GM23338 (cell line): Measurements from ENCODE around the gene TTC28. TPM values are rescaled to one million over a fixed set of nuclear protein-coding genes. Genes with fewer than 3 reads are reported as not detected.

Experiments
- ATAC-seq: fragments of 200-7000 bp; cut with Tn5 transposase; 3 replicates; pipeline ENCODE4 v1.9.1; 2020
- DNase-seq: peaks from one replicate; pipeline ENCODE4 v3.0.0-alpha.2; 2015; ENCODE audit warnings: low spot score
- H2AFZ ChIP-seq: fragments of 200-600 bp; sonication (generic); 2 replicates; pipeline ENCODE4 v1.8.0; 2016; ENCODE audit warnings: antibody characterized with exemption, mild to moderate bottlenecking, moderate library complexity
- H3F3A ChIP-seq: fragments of 200-600 bp; sonication (generic); replicated peaks from 2 replicates; pipeline ENCODE4 v1.8.0; 2017; ENCODE audit warnings: antibody characterized with exemption, mixed run types, low read depth
- H3K27ac ChIP-seq: fragments of 200-600 bp; sonication (generic); 2 replicates; pipeline ENCODE4 v1.6.1; 2016; ENCODE audit warnings: low read depth
- H3K27me3 ChIP-seq: fragments of 200-600 bp; sonication (generic); 2 replicates; pipeline ENCODE4 v1.8.0; 2016; ENCODE audit warnings: mild to moderate bottlenecking, mixed run types, moderate library complexity; ENCODE audit not compliant: insufficient read depth
- H3K36me3 ChIP-seq: fragments of 200-600 bp; sonication (generic); 2 replicates; pipeline ENCODE4 v1.8.0; 2016; ENCODE audit warnings: mild to moderate bottlenecking; ENCODE audit not compliant: insufficient read depth
- H3K4me1 ChIP-seq: fragments of 200-600 bp; sonication (generic); 2 replicates; pipeline ENCODE4 v1.8.0; 2016; ENCODE audit warnings: mild to moderate bottlenecking, moderate library complexity; ENCODE audit not compliant: insufficient read depth
- H3K4me2 ChIP-seq: fragments of 200-600 bp; sonication (generic); 2 replicates; pipeline ENCODE4 v1.7.1; 2017; ENCODE audit warnings: mixed run types
- H3K4me3 ChIP-seq: fragments of 200-600 bp; sonication (generic); 2 replicates; pipeline ENCODE4 v1.6.1; 2016; ENCODE audit warnings: mixed run types
- H3K79me2 ChIP-seq: fragments of 200-600 bp; sonication (generic); replicated peaks from 2 replicates; pipeline ENCODE4 v1.8.0; 2017; ENCODE audit warnings: mild to moderate bottlenecking; ENCODE audit not compliant: insufficient read depth
- H3K9me2 ChIP-seq: fragments of 200-600 bp; sonication (generic); 2 replicates; pipeline ENCODE4 v1.8.0; 2017; ENCODE audit not compliant: insufficient read depth
- H4K20me1 ChIP-seq: fragments of 200-600 bp; sonication (generic); replicated peaks from 2 replicates; pipeline ENCODE4 v1.8.0; 2017; ENCODE audit warnings: mild to moderate bottlenecking; ENCODE audit not compliant: insufficient read depth
- H3K27ac Mint-ChIP-seq: 2 replicates; pipeline ENCODE4 v1.8.0; 2020; ENCODE audit warnings: inconsistent platforms, mild to moderate bottlenecking, moderate library complexity, mixed read lengths
- H3K27me3 Mint-ChIP-seq: 3 replicates; pipeline ENCODE4 v1.8.0; 2022; ENCODE audit warnings: low read depth, mild to moderate bottlenecking, moderate library complexity, mixed read lengths, inconsistent platforms; ENCODE audit not compliant: insufficient read depth, poor library complexity
- H3K36me3 Mint-ChIP-seq: 3 replicates; pipeline ENCODE4 v1.8.0; 2021; ENCODE audit warnings: low read depth, mild to moderate bottlenecking, inconsistent platforms, moderate library complexity, mixed read lengths
- H3K4me1 Mint-ChIP-seq: 3 replicates; pipeline ENCODE4 v1.8.0; 2020; ENCODE audit warnings: mild to moderate bottlenecking, inconsistent platforms, mixed read lengths
- H3K4me3 Mint-ChIP-seq: 3 replicates; pipeline ENCODE4 v1.8.0; 2021; ENCODE audit warnings: moderate library complexity, mild to moderate bottlenecking, inconsistent platforms, mixed read lengths
- H3K9me3 Mint-ChIP-seq: 3 replicates; pipeline ENCODE4 v1.8.0; 2020; ENCODE audit warnings: moderate library complexity, mild to moderate bottlenecking, inconsistent platforms, mixed read lengths
- CREB1 ChIP-seq: fragments of 250-450 bp; sonication (Bioruptor Pico); IDR thresholded peaks from 2 replicates; pipeline ENCODE4 v1.5.0; 2020; ENCODE audit warnings: low read depth, mild to moderate bottlenecking, moderate library complexity
- CTCF ChIP-seq, 2 experiments: fragments of 200-600 bp in 1 of 2; sonication (generic) in 1 of 2; conservative IDR thresholded peaks; 2 replicates each; pipeline versions ENCODE4 v1.5.1 to v1.6.1; 2016 to 2017; ENCODE audit warnings: antibody characterized with exemption in 2 of 2, low read depth in 2 of 2, mild to moderate bottlenecking in 2 of 2, moderate library complexity in 1 of 2
- ETS1 ChIP-seq: IDR thresholded peaks from 2 replicates; pipeline ENCODE4 v1.6.1; 2016; ENCODE audit warnings: antibody characterized with exemption
- EZH2 ChIP-seq: fragments of 200-600 bp; sonication (generic); IDR thresholded peaks from one replicate; pipeline ENCODE4 v1.8.0; 2017; ENCODE audit warnings: antibody characterized with exemption, mild to moderate bottlenecking, low read depth; ENCODE audit not compliant: unreplicated experiment
- EZH2phosphoT487 ChIP-seq: fragments of 200-600 bp; sonication (generic); IDR thresholded peaks from one replicate; pipeline ENCODE4 v1.8.1; 2018; ENCODE audit warnings: antibody characterized with exemption; ENCODE audit not compliant: unreplicated experiment
- JUNB ChIP-seq: IDR thresholded peaks from one replicate; pipeline ENCODE4 v1.6.1; 2016; ENCODE audit warnings: antibody characterized with exemption; ENCODE audit not compliant: unreplicated experiment
- NANOG ChIP-seq: IDR thresholded peaks from 2 replicates; pipeline ENCODE4 v1.6.1; 2016; ENCODE audit warnings: antibody characterized with exemption, borderline replicate concordance
- POLR2AphosphoS5 ChIP-seq: IDR thresholded peaks from 2 replicates; pipeline ENCODE4 v1.6.1; 2016; ENCODE audit warnings: antibody characterized with exemption, low read depth
- REST ChIP-seq: IDR thresholded peaks from one replicate; pipeline ENCODE4 v1.6.1; 2018; ENCODE audit warnings: antibody characterized with exemption; ENCODE audit not compliant: unreplicated experiment
- STAT1 ChIP-seq: IDR thresholded peaks from one replicate; pipeline ENCODE4 v1.6.1; 2016; ENCODE audit warnings: antibody characterized with exemption; ENCODE audit not compliant: unreplicated experiment
- ZNF114 ChIP-seq: fragments of 250-450 bp; sonication (Bioruptor Pico); IDR thresholded peaks from 2 replicates; pipeline ENCODE4 v1.5.0; 2020; ENCODE audit warnings: mild to moderate bottlenecking, moderate library complexity
- ZNF331 ChIP-seq: fragments of 250-450 bp; sonication (Bioruptor Pico); IDR thresholded peaks from 2 replicates; pipeline ENCODE4 v1.5.0; 2020; ENCODE audit warnings: low read depth, mild to moderate bottlenecking, moderate library complexity
- ZNF462 ChIP-seq: fragments of 250-450 bp; sonication (Bioruptor Pico); IDR thresholded peaks from 2 replicates; pipeline ENCODE4 v1.5.0; 2020; ENCODE audit warnings: mild to moderate bottlenecking, moderate library complexity
- polyA plus RNA-seq: library from polyadenylated mRNA; unstranded; fragments of >200 nt; fragmentation: Nextera tagmentation; extraction: Ambion mirVana; gene quantifications from 2 replicates; pipeline ENCODE4 v1.2.1, GENCODE V29; 2016
- total RNA-seq: library from RNA; depleted of rRNA; stranded (reverse); fragments of >200 nt; shearing (Covaris generic); gene quantifications from 2 replicates; pipeline ENCODE4 v1.2.3, GENCODE V29; 2014

The TTC28 gene
- total and polyA plus RNA-seq, 2 experiments from 2014 or later: 4.5 to 16.1 TPM

- Histone ChIP-seq H3K9me2 (no peaks in the 10 kb centered on the region), H3K4me2 (no peak overlapping the region), H3K4me1 (peaks cover 10% of the 10 kb centered on the region; the same call in 1 of the 2 replicates), H3K27ac (no peak overlapping the region), H3K79me2 (no peaks in the 10 kb centered on the region), H3K36me3 (no peaks in the 10 kb centered on the region; the same call in 1 of the 2 replicates), H4K20me1 (no peaks in the 10 kb centered on the region; the same call in none of the 2 replicates), H3F3A (0 out of 2 replicates have a peak, but pooled peaks cover 8% of the 10 kb centered on the region), H2AFZ (no peak overlapping the region), H3K27me3 (no peaks in the 10 kb centered on the region), H3K4me3 (no peak overlapping the region)
- peaks cover 9% of the 10 kb centered on the region for H3K27me3 Mint-ChIP-seq
- H3K36me3 Mint-ChIP-seq: peaks cover 3% of the 10 kb centered on the region; the same call in 2 of the 3 replicates
- H3K27ac Mint-ChIP-seq: no peak overlapping the region
- no peaks in the 10 kb centered on the region for H3K9me3 Mint-ChIP-seq
- ATAC-seq (no peak), DNase-seq (no peak)
- no peak overlapping the region for H3K4me3 Mint-ChIP-seq
- peaks cover 15% of the 10 kb centered on the region; the same call in 2 of the 3 replicates for H3K4me1 Mint-ChIP-seq
- TF ChIP-seq ZNF114 (CRISPR knock-in tag) (no peak), ZNF462 (CRISPR knock-in tag) (no peak), CTCF (conservative IDR thresholded peaks at IDR 0.05; ENCODE audit: low read depth in 2 of 2) (no peak), JUNB (no peak), EZH2phosphoT487 (no peak), EZH2 (no peak), ZNF331 (CRISPR knock-in tag) (no peak), STAT1 (no peak), POLR2AphosphoS5 (no peak), REST (no peak), CREB1 (CRISPR knock-in tag) (no peak), ETS1 (no peak), NANOG (no peak)
Observed at GRCh38 chr22:27995801-27996528, 683.7 kb downstream of the TTC28 start.
